Measurements from ENCODE around the gene PRXL2B. TPM values are rescaled to one million over a fixed set of nuclear protein-coding genes. Genes with fewer than 3 reads are reported as not detected.

PRXL2B gene
- total RNA-seq, 1 experiment from 2014 or later: 32.2 TPM

- Histone ChIP-seq H3K36me3 (ENCODE audit: control insufficient read depth in 1 of 2, insufficient read depth in 2 of 2, low read length in 2 of 2) (no peaks in the 10 kb centered on the region), H2AFZ (ENCODE audit: low read depth, low read length, poor library complexity, severe bottlenecking) (no peak overlapping the region), H3K4me1 (ENCODE audit: control insufficient read depth in 1 of 2, insufficient read depth in 2 of 2, low read length in 2 of 2) (peaks cover 11 to 16% of the 10 kb centered on the region in 2 experiments), H3K79me2 (ENCODE audit: insufficient read depth, low read length) (no peaks in the 10 kb centered on the region), H3K27me3 (ENCODE audit: insufficient read depth, low read length) (peaks cover 3% of the 10 kb centered on the region; the same call in 1 of the 2 replicates), H4K20me1 (ENCODE audit: insufficient read depth) (no peaks in the 10 kb centered on the region), H3K27ac (ENCODE audit: low read depth, low read length) (no peak overlapping the region), H3K4me2 (ENCODE audit: low read length) (no peak overlapping the region), H3K9me3 (ENCODE audit: control insufficient read depth in 1 of 2, insufficient read depth in 1 of 2, low read depth in 1 of 2, low read length in 2 of 2) (peaks cover 0 to 8% of the 10 kb centered on the region in 2 experiments; a peak in 2 of 4 replicates), H3K9ac (ENCODE audit: low read length) (no peak overlapping the region), H3K9me2 (ENCODE audit: insufficient read depth) (no peaks in the 10 kb centered on the region), H3K4me3 (replicated peaks in 1 of 2; ENCODE audit: low read depth in 1 of 2, low read length in 2 of 2) (no peak overlapping the region)
- intact Hi-C loops (cut with micrococcal nuclease): no loop called here
- ATAC-seq (no peak), DNase-seq (ENCODE audit: low read depth, low spot score) (no peak)
- no peak for TF ChIP-seq SIN3A (IDR thresholded peaks at IDR 0.05; ENCODE audit: low read depth)
- no peak for TF ChIP-seq CEBPB (IDR thresholded peaks at IDR 0.05; ENCODE audit: low read depth)
- TF ChIP-seq ATF3 (IDR thresholded peaks at IDR 0.05): no peak
- TF ChIP-seq POLR2AphosphoS5 (IDR thresholded peaks at IDR 0.05; ENCODE audit: low read depth, low read length): no peak
- TF ChIP-seq ZFX (IDR thresholded peaks at IDR 0.05): no peak
- no peak for TF ChIP-seq JUND (IDR thresholded peaks at IDR 0.05)
- TF ChIP-seq SP1 (IDR thresholded peaks at IDR 0.05; ENCODE audit: low read depth): no peak
- TF ChIP-seq SRF (IDR thresholded peaks at IDR 0.05; ENCODE audit: low read depth): no peak
- TF ChIP-seq MAX (IDR thresholded peaks at IDR 0.05): no peak
- TF ChIP-seq POLR2A (IDR thresholded peaks at IDR 0.05; ENCODE audit: borderline replicate concordance, extremely low read depth, insufficient read depth, insufficient read length): no peak
- TF ChIP-seq CBX3 (IDR thresholded peaks at IDR 0.05; ENCODE audit: low read depth): no peak
- no peak for TF ChIP-seq ELF1 (IDR thresholded peaks at IDR 0.05; ENCODE audit: borderline replicate concordance, low read depth)
- no peak for TF ChIP-seq TCF7L2 (IDR thresholded peaks at IDR 0.05; ENCODE audit: borderline replicate concordance, extremely low read depth, insufficient read depth, insufficient read length)
- TF ChIP-seq REST (IDR thresholded peaks at IDR 0.05; ENCODE audit: low read depth): no peak
- TF ChIP-seq CTCF (IDR thresholded peaks at IDR 0.05 in 2 of 3, conservative IDR thresholded peaks at IDR 0.05 in 1 of 3; ENCODE audit: borderline replicate concordance in 1 of 3, insufficient read depth in 1 of 3, low read depth in 2 of 3, low read length in 2 of 3): no peak
- no peak for TF ChIP-seq RAD21 (IDR thresholded peaks at IDR 0.05; ENCODE audit: low read depth)
- TF ChIP-seq EGR1 (IDR thresholded peaks at IDR 0.05; ENCODE audit: low read depth): no peak
- no peak for TF ChIP-seq ZNF274 (IDR thresholded peaks at IDR 0.05; ENCODE audit: low read depth, low read length)
- TF ChIP-seq EZH2phosphoT487 (IDR thresholded peaks at IDR 0.05; ENCODE audit: borderline replicate concordance): no peak
- ChIA-PET POLR2A (interaction anchor here (1.3 kb wide), 1 partner anchor 29 kb away, joined by 4 read pairs; no protein-coding TSS in a partner anchor), RAD21 (ENCODE audit: low non-redundant PET in 1 of 2, low total read pairs in 2 of 2, uncharacterized antibody in 2 of 2, unreplicated experiment in 2 of 2) (no interaction called here), CTCF (no interaction called here)
- BruUV-seq (replicated peaks): no TSS peak
These were observed 27.6 kb downstream of the PRXL2B start for GRCh38 chr1:2614145-2614544.

Measured in HCT116 (cell line).